ENCODE measurements around the gene TNFRSF19.

DNA sequence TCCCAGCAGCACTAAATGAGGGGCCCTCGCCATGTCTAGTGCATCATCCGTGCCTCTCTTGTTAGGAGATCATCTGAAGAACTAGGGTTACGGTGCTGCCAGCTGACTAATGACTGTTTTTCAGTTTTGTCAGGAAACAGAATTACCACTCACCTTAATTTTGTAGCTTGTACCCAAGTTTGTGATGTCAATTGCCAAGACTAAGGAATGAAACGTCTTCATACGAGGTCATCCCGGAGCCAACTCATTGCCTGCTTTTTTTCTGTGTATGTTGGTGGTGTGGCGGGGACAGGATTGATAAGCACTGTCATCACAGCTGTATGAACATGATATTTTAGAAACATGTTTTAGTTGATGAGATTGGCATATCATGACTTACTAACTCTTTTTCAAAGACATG, 100.6 kb downstream of the TNFRSF19 start:
- TF ChIP-seq CTCF (IDR thresholded peaks at IDR 0.05; ENCODE audit: insufficient read depth, low read length) (no peak), POLR2AphosphoS5 (IDR thresholded peaks at IDR 0.05; ENCODE audit: low read depth) (no peak)
